CD4-positive, alpha-beta T cell (primary cell): ENCODE measurements around the gene EFCAB8. TPM values are rescaled to one million over a fixed set of nuclear protein-coding genes. Genes with fewer than 3 reads are reported as not detected.

Experiments used
- ATAC-seq: fragments of 200-7000 bp; cut with Tn5 transposase; one replicate; pipeline ENCODE4 v1.10.0; 2022; ENCODE audit warnings: mild to moderate bottlenecking; ENCODE audit not compliant: poor library complexity
- CTCF ChIA-PET: fragments of 350-600 bp; sonication (Branson Sonifier 250); formaldehyde crosslinking; loops from one replicate; lab custom pipeline; 2021; ENCODE audit warnings: antibody characterized with exemption, inconsistent platforms; lab: Charles Lee
- POLR2A ChIA-PET: fragments of 350-600 bp; sonication (Branson Sonifier 250); formaldehyde crosslinking; loops from one replicate; lab custom pipeline; 2021; ENCODE audit warnings: antibody characterized with exemption, inconsistent platforms; lab: Charles Lee
- DNase-seq, 14 experiments: peaks; one replicate each; pipeline ENCODE4 v3.0.0-alpha.2; 2013 to 2020; ENCODE audit warnings: mixed read lengths in 2 of 14
- H3K27ac ChIP-seq, 2 donors: one replicate each; pipeline versions ENCODE4 v1.5.1 to v1.7.0; 2013; ENCODE audit warnings: low read length in 2 of 2, low read depth in 1 of 2, mild to moderate bottlenecking in 1 of 2
- H3K27me3 ChIP-seq, 2 experiments: 1 replicate in 1 of 2; 2 replicates in 1 of 2; pipeline versions ENCODE4 v1.6.1 to v1.7.0; 2013; ENCODE audit warnings: low read length in 2 of 2, control low read depth in 1 of 2, mild to moderate bottlenecking in 1 of 2, moderate library complexity in 1 of 2; ENCODE audit not compliant: insufficient read depth in 2 of 2, control insufficient read depth in 1 of 2
- H3K36me3 ChIP-seq: one replicate; pipeline ENCODE4 v1.6.1; 2013; ENCODE audit warnings: low read length, control low read depth; ENCODE audit not compliant: insufficient read depth
- H3K4me1 ChIP-seq: one replicate; pipeline ENCODE4 v1.6.1; 2013; ENCODE audit warnings: low read length, control low read depth; ENCODE audit not compliant: insufficient read depth
- H3K4me3 ChIP-seq: one replicate; pipeline ENCODE4 v1.5.1; 2013; ENCODE audit warnings: mild to moderate bottlenecking, low read length, moderate library complexity
- H3K9me3 ChIP-seq, 2 experiments: 1 replicate in 1 of 2; 2 replicates in 1 of 2; pipeline versions ENCODE4 v1.6.1 to v1.7.0; 2013; ENCODE audit warnings: low read length in 2 of 2, mild to moderate bottlenecking in 2 of 2, control low read depth in 1 of 2, moderate library complexity in 1 of 2; ENCODE audit not compliant: control insufficient read depth in 1 of 2, insufficient read depth in 1 of 2
- H3K27ac Mint-ChIP-seq: one replicate; pipeline ENCODE4 v1.8.0; 2020; ENCODE audit warnings: mixed read lengths
- H3K27me3 Mint-ChIP-seq: one replicate; pipeline ENCODE4 v1.8.0; 2021; ENCODE audit warnings: mixed read lengths
- H3K36me3 Mint-ChIP-seq: one replicate; pipeline ENCODE4 v1.8.0; 2021; ENCODE audit warnings: low read depth, mixed read lengths
- H3K4me1 Mint-ChIP-seq: one replicate; pipeline ENCODE4 v1.8.0; 2021; ENCODE audit warnings: low read depth, mixed read lengths
- H3K4me3 Mint-ChIP-seq: one replicate; pipeline ENCODE4 v1.8.0; 2020; ENCODE audit warnings: mild to moderate bottlenecking, mixed read lengths
- H3K9me3 Mint-ChIP-seq: one replicate; pipeline ENCODE4 v1.8.0; 2020; ENCODE audit warnings: mixed read lengths
- CTCF ChIP-seq: fragments of 200-600 bp; IDR thresholded peaks from one replicate; pipeline ENCODE4 v1.8.0; 2022; ENCODE audit warnings: antibody characterized with exemption, mild to moderate bottlenecking
- intact Hi-C, 2 experiments: fragments of 100-400 bp; cut with DNase I in 1 of 2; cut with micrococcal nuclease in 1 of 2; formaldehyde crosslinking; loops; one replicate each; pipeline versions ENCODE4 v1.15.1 to v1.9.0; 2023 to 2025; cut with DNase I, micrococcal nuclease
- total RNA-seq, 174 experiments: library from RNA in 2 of 174; stranded (reverse) in 2 of 174; gene quantifications; one replicate each; pipeline ENCODE4 v1.2.3 and lab custom pipeline; 2021 to 2026

EFCAB8 gene
- total RNA-seq, 2 experiments from 2014 or later, result 0.81 to 2.5 TPM

- Histone ChIP-seq H3K9me3 (peaks cover 17 to 25% of the 10 kb centered on the region in 2 experiments), H3K4me3 (no peak overlapping the region), H3K4me1 (no peaks in the 10 kb centered on the region), H3K27me3 (no peaks in the 10 kb centered on the region), H3K36me3 (no peaks in the 10 kb centered on the region), H3K27ac (no peak overlapping the region)
- Mint-ChIP-seq H3K36me3 (peaks cover 10% of the 10 kb centered on the region), H3K4me3 (no peak overlapping the region), H3K27ac (no peak overlapping the region), H3K9me3 (peaks cover 10% of the 10 kb centered on the region), H3K4me1 (no peaks in the 10 kb centered on the region), H3K27me3 (no peaks in the 10 kb centered on the region)
- TF ChIP-seq CTCF, result no peak
- POLR2A ChIA-PET, result no interaction called here
- DNase-seq, result no peak
- CTCF ChIA-PET, result no interaction called here
- ATAC-seq, result no peak
- intact Hi-C loops, result no loop called here
These were observed 58.6 kb downstream of the EFCAB8 start for GRCh38 chr20:32917191-32917950.

- peaks cover 10% of the 10 kb centered on the region for H3K36me3 Mint-ChIP-seq
- H3K9me3 ChIP-seq, result peaks cover 17 to 25% of the 10 kb centered on the region in 2 experiments
- no peaks in the 10 kb centered on the region for H3K4me1 Mint-ChIP-seq
- no peak overlapping the region for H3K27ac ChIP-seq
- DNase-seq (no peak), ATAC-seq (no peak)
- POLR2A ChIA-PET, result no interaction called here
- CTCF ChIA-PET, result no interaction called here
- no peak overlapping the region for H3K4me3 Mint-ChIP-seq
- TF ChIP-seq CTCF, result no peak
- H3K9me3 Mint-ChIP-seq, result peaks cover 10% of the 10 kb centered on the region
- intact Hi-C loops, result no loop called here
- H3K36me3 ChIP-seq, result no peaks in the 10 kb centered on the region
- H3K27me3 Mint-ChIP-seq, result no peaks in the 10 kb centered on the region
- H3K27me3 ChIP-seq, result no peaks in the 10 kb centered on the region
- no peaks in the 10 kb centered on the region for H3K4me1 ChIP-seq
- no peak overlapping the region for H3K27ac Mint-ChIP-seq
- H3K4me3 ChIP-seq, result no peak overlapping the region
These were observed 59.6 kb downstream of the EFCAB8 start for GRCh38 chr20:32918296-32918695.

GRCh38 chr20:32918751-32919150 is 60.0 kb downstream of the EFCAB8 start:
- intact Hi-C loops, result no loop called here
- no peak overlapping the region for H3K27ac ChIP-seq
- Mint-ChIP-seq H3K27me3 (no peaks in the 10 kb centered on the region), H3K4me3 (no peak overlapping the region), H3K36me3 (peaks cover 10% of the 10 kb centered on the region), H3K27ac (no peak overlapping the region), H3K9me3 (peaks cover 10% of the 10 kb centered on the region), H3K4me1 (no peaks in the 10 kb centered on the region)
- peaks cover 17 to 23% of the 10 kb centered on the region in 2 experiments for H3K9me3 ChIP-seq
- no peak for ATAC-seq
- no peaks in the 10 kb centered on the region for H3K27me3 ChIP-seq
- H3K36me3 ChIP-seq, result no peaks in the 10 kb centered on the region
- POLR2A ChIA-PET, result no interaction called here
- CTCF ChIA-PET, result no interaction called here
- no peak overlapping the region for H3K4me3 ChIP-seq
- no peaks in the 10 kb centered on the region for H3K4me1 ChIP-seq
- no peak for TF ChIP-seq CTCF
- DNase-seq, result no peak
